Adrenal gland (tissue), 12 donors: ENCODE results near the gene GPC5. TPM values are rescaled to one million over a fixed set of nuclear protein-coding genes. Genes with fewer than 3 reads are reported as not detected.

Source experiments
- DNase-seq, 7 donors: peaks; one replicate each; pipeline ENCODE4 v3.0.0-alpha.2; 2019 to 2020
- H3K27ac ChIP-seq, 5 donors: fragments of 200-600 bp; sonication (generic) in 4 of 5; 1 replicate in 3 of 5; 2 replicates in 2 of 5; pipeline versions ENCODE4 v1.5.1 to v1.8.0; 2016 to 2020; ENCODE audit warnings: mild to moderate bottlenecking in 1 of 5
- H3K27me3 ChIP-seq: fragments of 200-600 bp; 2 replicates; pipeline ENCODE4 v1.8.0; 2021
- H3K36me3 ChIP-seq, 2 donors: fragments of 200-600 bp; replicated peaks in 1 of 2; 1 replicate in 1 of 2; 2 replicates in 1 of 2; pipeline versions ENCODE4 v1.5.1 to v1.8.0; 2018 to 2022
- H3K4me1 ChIP-seq, 2 donors: fragments of 200-600 bp; replicated peaks in 1 of 2; 1 replicate in 1 of 2; 2 replicates in 1 of 2; pipeline versions ENCODE4 v1.5.1 to v1.8.0; 2018 to 2021
- H3K4me3 ChIP-seq, 4 donors: fragments of 200-600 bp; sonication (generic) in 3 of 4; one replicate each; pipeline ENCODE4 v1.5.1; 2016 to 2018
- H3K9me3 ChIP-seq, 3 donors: fragments of 200-600 bp; sonication (generic) in 1 of 3; replicated peaks in 1 of 3; 1 replicate in 2 of 3; 2 replicates in 1 of 3; pipeline versions ENCODE4 v1.5.1 to v1.8.0; 2016 to 2021
- CTCF ChIP-seq, 6 experiments: fragments of 450-650 bp in 4 of 6; fragments of 200-600 bp in 2 of 6; sonication (generic) in 1 of 6; IDR thresholded peaks; 1 replicate in 5 of 6; 2 replicates in 1 of 6; pipeline versions ENCODE4 v1.5.1 to v1.8.0; 2016 to 2021; ENCODE audit warnings: antibody characterized with exemption in 6 of 6, mild to moderate bottlenecking in 2 of 6, moderate library complexity in 1 of 6
- POLR2A ChIP-seq, 2 donors: fragments of 450-650 bp; IDR thresholded peaks; one replicate each; pipeline ENCODE4 v1.6.1; 2017; ENCODE audit warnings: antibody characterized with exemption in 2 of 2, mild to moderate bottlenecking in 2 of 2, moderate library complexity in 1 of 2
- WGBS, 4 donors: extraction: QIAGEN DNeasy Blood & Tissue Kit in 2 of 4; methylation state at CpG; one replicate each; pipeline versions ENCODE4 v1.1.5 to v1.1.7; 2013 to 2017; 5-methylcytosine and 5-hydroxymethylcytosine counted together
- intact Hi-C, 2 donors: fragments of 100-400 bp; cut with DNase I; formaldehyde crosslinking; loops; one replicate each; pipeline versions ENCODE4 v1.14.1 to v1.15.0; 2022 to 2023
- polyA plus RNA-seq, 3 donors: library from polyadenylated mRNA; stranded (reverse); fragments of 200-250 nt in 2 of 3; fragments of 350-450 nt in 1 of 3; fragmentation: Illumina TruSeq in 1 of 3; extraction: RNeasy Lipid Tissue Mini Kit (QIAGEN cat#74804) in 1 of 3; gene quantifications; one replicate each; pipeline ENCODE4 v1.2.3, GENCODE V29; 2013 to 2014
- total RNA-seq, 9 donors: library from RNA; depleted of rRNA in 4 of 9; stranded (reverse); fragments of >200 nt in 4 of 9; fragments of 120-200 nt in 1 of 9; fragmentation: NEBNext Ultra II Directional in 1 of 9; extraction: Animal tissue kit (Norgen Biotek cat#: 25700) in 1 of 9; gene quantifications; one replicate each; pipeline versions ENCODE4 v1.1.0 to v1.2.4, GENCODE V29; 2013 to 2023
- donor health status: healthy with polysubstance abuse.
- donor health status: Bipolar disorder and iron deficiency.
- donor health status: DM: yes; HTN: yes; CAD: no.
- donor health status: DM: no; HTN: no; CAD: no.
- donor health status: DM: no; HTN: no; CAD: no.
- donor health status: DM: yes; HTN: yes; CAD: no.

GPC5 gene
- total and polyA plus RNA-seq, 12 donors = 0.24 to 7.7 (median 2.1) TPM; not detected in 4

- Histone ChIP-seq H3K4me3 (no peak overlapping the region), H3K9me3 (no peaks in the 10 kb centered on the region), H3K36me3 (no peaks in the 10 kb centered on the region), H3K27ac (no peak overlapping the region), H3K27me3 (no peaks in the 10 kb centered on the region), H3K4me1 (no peaks in the 10 kb centered on the region)
- intact Hi-C loops = no loop called here
- 60 to 75% (median 69%) methylated on average over 1 of the region's 1 CpG for WGBS, 4 donors
- TF ChIP-seq CTCF (IDR thresholded peaks at IDR 0.05) (no peak), POLR2A (IDR thresholded peaks at IDR 0.05) (no peak)
- DNase-seq = no peak
Observed at GRCh38 chr13:92549276-92549675, 1150.9 kb downstream of the GPC5 start.

- H3K36me3 ChIP-seq = no peaks in the 10 kb centered on the region
- whole genome bisulfite sequencing, 4 donors = 79 to 91% (median 87%) methylated on average over 3 of the region's 3 CpGs
- no peaks in the 10 kb centered on the region for H3K27me3 ChIP-seq
- H3K4me1 ChIP-seq = no peaks in the 10 kb centered on the region
- no peak overlapping the region for H3K4me3 ChIP-seq
- intact Hi-C loops = no loop called here
- H3K27ac ChIP-seq = no peak overlapping the region
- H3K9me3 ChIP-seq = no peaks in the 10 kb centered on the region
- TF ChIP-seq POLR2A (IDR thresholded peaks at IDR 0.05) = no peak
- no peak for TF ChIP-seq CTCF (IDR thresholded peaks at IDR 0.05)
- DNase-seq = no peak
Observed at GRCh38 chr13:92553470-92554114, 1155.2 kb downstream of the GPC5 start.

- no peaks in the 10 kb centered on the region for H3K9me3 ChIP-seq
- H3K27ac ChIP-seq = no peak overlapping the region
- no peak overlapping the region for H3K4me3 ChIP-seq
- intact Hi-C loops = no loop called here
- no peaks in the 10 kb centered on the region for H3K27me3 ChIP-seq
- DNase-seq = no peak
- H3K4me1 ChIP-seq = no peaks in the 10 kb centered on the region
- no peak for TF ChIP-seq CTCF (IDR thresholded peaks at IDR 0.05)
- no peaks in the 10 kb centered on the region for H3K36me3 ChIP-seq
- 59 to 77% (median 64%) methylated on average over 5 of the region's 5 CpGs for WGBS, 4 donors
Observed at GRCh38 chr13:92560883-92561282, 1162.5 kb downstream of the GPC5 start.

GRCh38 chr13:92564942-92565341, 1166.5 kb downstream of the GPC5 start:
- Histone ChIP-seq H3K36me3 (no peaks in the 10 kb centered on the region), H3K9me3 (no peaks in the 10 kb centered on the region), H3K27me3 (no peaks in the 10 kb centered on the region), H3K27ac (no peak overlapping the region), H3K4me1 (no peaks in the 10 kb centered on the region), H3K4me3 (no peak overlapping the region)
- no peak for TF ChIP-seq POLR2A (IDR thresholded peaks at IDR 0.05)
- no peak for TF ChIP-seq CTCF (IDR thresholded peaks at IDR 0.05)
- WGBS, 4 donors = 63 to 75% (median 69%) methylated on average over 2 of the region's 2 CpGs
- no peak for DNase-seq
- intact Hi-C loops = no loop called here
